Testis (tissue), 3 donors: Measurements from ENCODE around the gene DCP1A. TPM values are rescaled to one million over a fixed set of nuclear protein-coding genes. Genes with fewer than 3 reads are reported as not detected.

Experiments used
- DNase-seq: peaks from one replicate; pipeline ENCODE4 v3.0.0-alpha.2; 2019
- H3K27ac ChIP-seq, 2 donors: fragments of 200-600 bp; sonication (generic); one replicate each; pipeline ENCODE4 v1.5.1; 2019
- H3K27me3 ChIP-seq: fragments of 200-600 bp; sonication (generic); one replicate; pipeline ENCODE4 v1.5.1; 2019
- H3K36me3 ChIP-seq: fragments of 200-600 bp; sonication (generic); one replicate; pipeline ENCODE4 v1.5.1; 2017; ENCODE audit warnings: low read depth; ENCODE audit errors: missing control alignments
- H3K4me1 ChIP-seq: fragments of 200-600 bp; sonication (generic); one replicate; pipeline ENCODE4 v1.5.1; 2019
- H3K4me3 ChIP-seq, 2 donors: fragments of 200-600 bp; sonication (generic); one replicate each; pipeline ENCODE4 v1.5.1; 2017 to 2019
- H3K9me3 ChIP-seq: fragments of 200-600 bp; sonication (generic); one replicate; pipeline ENCODE4 v1.5.1; 2017
- CTCF ChIP-seq, 3 experiments: fragments of 450-650 bp in 2 of 3; fragments of 200-600 bp in 1 of 3; sonication (generic) in 1 of 3; IDR thresholded peaks; one replicate each; pipeline ENCODE4 v1.5.1; 2016 to 2019; ENCODE audit warnings: antibody characterized with exemption in 3 of 3, mild to moderate bottlenecking in 2 of 3, moderate library complexity in 1 of 3
- POLR2A ChIP-seq: fragments of 450-650 bp; IDR thresholded peaks from one replicate; pipeline ENCODE4 v1.6.1; 2017; ENCODE audit warnings: antibody characterized with exemption, mild to moderate bottlenecking, moderate library complexity
- WGBS, 2 donors: methylation state at CpG; one replicate each; pipeline ENCODE4 v1.1.5; 2018; 5-methylcytosine and 5-hydroxymethylcytosine counted together
- intact Hi-C: fragments of 100-400 bp; cut with DNase I; formaldehyde crosslinking; loops from one replicate; pipeline ENCODE4 v1.15.1; 2023; ENCODE audit warnings: low total_unique reads
- polyA plus RNA-seq: library from polyadenylated mRNA; stranded (reverse); fragments of 350-450 nt; fragmentation: Illumina TruSeq; extraction: RNeasy Lipid Tissue Mini Kit (QIAGEN cat#74804); gene quantifications from one replicate; pipeline ENCODE4 v1.2.3, GENCODE V29; 2014; ENCODE audit warnings: low read depth, low replicate concordance; ENCODE audit not compliant: insufficient read depth
- total RNA-seq, 2 donors: library from RNA; depleted of rRNA; stranded (reverse); fragments of >200 nt; gene quantifications; one replicate each; pipeline ENCODE4 v1.2.3, GENCODE V29; 2016

DCP1A gene
- total and polyA plus RNA-seq, 3 donors from 2014 or later: 20.9 to 35.6 (median 31.3) TPM

- peak; percentile 88 for DNase-seq
- no peaks in the 10 kb centered on the region for H3K27me3 ChIP-seq
- peak overlapping the region; percentile 61 to 72 for H3K27ac ChIP-seq
Observed at GRCh38 chr3:53258600-53259426, 88.5 kb downstream of the DCP1A start.

GRCh38 chr3:53257465-53257864, 89.9 kb downstream of the DCP1A start:
- intact Hi-C loops: no loop called here
- H3K36me3 ChIP-seq: no peaks in the 10 kb centered on the region
- H3K27me3 ChIP-seq: no peaks in the 10 kb centered on the region
- H3K27ac ChIP-seq: peak overlapping the region; percentile 61 to 72
- TF ChIP-seq CTCF (IDR thresholded peaks at IDR 0.05): no peak
- TF ChIP-seq POLR2A: no peak
- WGBS, 2 donors: 98 to 100% methylated on average over 2 to 4 of the region's 4 CpGs
- H3K4me3 ChIP-seq: no peak overlapping the region
- DNase-seq: no peak
- peaks cover 28% of the 10 kb centered on the region for H3K4me1 ChIP-seq
- H3K9me3 ChIP-seq: no peaks in the 10 kb centered on the region

More at GRCh38 chr3:53258600-53259426, 88.5 kb downstream of the DCP1A start:
- Histone ChIP-seq H3K4me3 (no peak overlapping the region), H3K9me3 (no peaks in the 10 kb centered on the region), H3K4me1 (peaks cover 25% of the 10 kb centered on the region), H3K36me3 (no peaks in the 10 kb centered on the region)
- intact Hi-C loops: no loop called here
- TF ChIP-seq POLR2A (no peak), CTCF (IDR thresholded peaks at IDR 0.05) (no peak)
- WGBS, 2 donors: 65 to 70% methylated on average over 8 of the region's 8 CpGs

GRCh38 chr3:53256704-53257055, 90.7 kb downstream of the DCP1A start:
- Histone ChIP-seq H3K9me3 (no peaks in the 10 kb centered on the region), H3K27me3 (no peaks in the 10 kb centered on the region), H3K4me1 (peaks cover 28% of the 10 kb centered on the region), H3K27ac (peak overlapping the region; percentile 74 to 88), H3K36me3 (no peaks in the 10 kb centered on the region), H3K4me3 (no peak overlapping the region)
- DNase-seq: no peak
- TF ChIP-seq CTCF (IDR thresholded peaks at IDR 0.05) (no peak), POLR2A (no peak)
- intact Hi-C loops: no loop called here
- WGBS, 2 donors: 81 to 84% methylated on average over 5 of the region's 5 CpGs

GRCh38 chr3:53255775-53256703, 91.3 kb downstream of the DCP1A start, which contains the start of gene TKT:
TSS of gene TKT (minus strand) at chr3:53256022. CDS start at chr3:53255942, 80 bp downstream.
- Histone ChIP-seq H3K4me3 (peak within 1 kb of the TSS; percentile 82 to 89), H3K27me3 (no peaks in the 10 kb centered on the region), H3K27ac (peak within 1 kb of the TSS; percentile 74 to 88), H3K9me3 (no peaks in the 10 kb centered on the region), H3K4me1 (peaks cover 33% of the 10 kb centered on the region), H3K36me3 (no peaks in the 10 kb centered on the region)
- intact Hi-C loops: no loop called here
- DNase-seq: peak; percentile 92
- 13 to 42% methylated on average over 14 to 66 of the region's 66 CpGs for WGBS, 2 donors
- TF ChIP-seq POLR2A: peak; percentile 44
- TF ChIP-seq CTCF (IDR thresholded peaks at IDR 0.05): no peak
